ENCODE measurements around the gene CBY3.
"Not testable (repeated sequence)": the region's sequence is repeated elsewhere in the genome, so short reads cannot be mapped to it uniquely, and the experiment has no call there.

CBY3 gene

DNA sequence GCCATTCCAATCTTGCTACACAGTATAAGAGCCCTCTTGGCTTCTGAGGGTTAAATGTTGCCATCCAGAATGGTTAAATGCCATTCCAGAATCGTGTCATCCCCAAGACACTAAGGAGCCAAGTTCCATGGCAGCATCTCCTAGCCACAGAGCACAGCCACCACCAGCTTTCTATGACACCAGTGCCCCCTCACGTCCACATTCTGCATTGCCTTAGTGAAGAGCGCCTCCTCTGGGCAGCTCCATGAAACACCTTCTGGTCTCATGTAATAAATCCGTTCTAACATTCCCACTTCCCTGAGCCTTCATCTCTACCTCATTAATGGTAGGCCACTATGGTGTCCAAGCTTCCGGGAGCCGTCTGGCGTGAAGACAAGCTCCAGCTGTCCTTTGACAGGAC, 12.4 kb downstream of the CBY3 start:
- no peak for DNase-seq (ENCODE audit: low read depth)

DNA sequence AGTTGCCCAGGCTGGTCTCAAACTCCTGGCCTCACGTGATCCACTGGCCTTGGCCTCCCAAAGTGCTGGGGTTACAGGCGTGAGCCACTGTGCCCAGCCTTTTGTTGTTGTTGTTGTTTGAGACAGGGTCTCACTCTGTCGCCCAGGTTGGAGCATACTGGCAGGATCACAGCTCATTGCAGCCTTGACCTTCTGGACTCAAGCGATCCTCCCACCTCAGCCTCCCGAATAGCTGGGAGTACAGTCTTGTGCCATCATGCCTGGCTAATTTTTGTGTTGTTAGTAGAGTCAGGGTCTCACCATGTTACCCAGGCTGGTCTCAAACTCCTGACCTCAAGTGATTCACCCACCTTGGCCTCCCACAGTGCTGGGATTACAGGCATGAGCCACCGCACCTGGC, 19.2 kb downstream of the CBY3 start:
- DNase-seq (ENCODE audit: low read depth) = not testable (repeated sequence)

DNA sequence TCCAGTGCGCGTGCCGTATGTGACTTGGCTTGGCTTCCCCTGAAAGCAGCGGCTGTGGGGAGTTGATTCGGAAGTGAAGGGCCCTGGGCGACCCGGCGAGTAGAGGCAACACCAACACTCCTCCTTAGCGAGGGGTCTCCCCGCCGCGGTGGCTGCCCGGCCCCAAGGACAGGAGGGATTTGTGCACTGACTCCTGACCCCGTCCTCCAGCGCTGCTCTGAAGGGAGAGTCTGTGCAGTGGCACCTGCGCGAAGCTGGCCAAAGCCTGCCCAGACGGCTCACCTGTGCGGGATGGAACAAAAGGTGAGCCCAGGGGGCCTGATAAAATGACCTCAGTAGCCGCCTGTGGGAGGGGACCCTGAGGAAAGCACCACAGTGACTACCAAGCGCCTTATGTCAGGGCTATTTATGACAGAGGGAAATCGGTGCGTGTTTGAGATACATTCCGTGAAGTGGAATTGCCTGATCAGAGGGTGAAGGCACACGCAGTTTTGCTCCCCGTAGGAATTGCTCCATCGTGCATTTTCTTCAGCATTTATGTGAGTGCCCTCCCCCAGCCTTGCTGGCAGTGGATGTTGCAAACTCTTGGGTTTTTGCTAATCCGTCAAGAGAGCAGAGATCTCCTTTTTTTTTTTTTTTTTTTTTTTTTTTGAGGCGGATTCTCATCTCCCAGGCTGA, 22.5 kb downstream of the CBY3 start:
- not testable (repeated sequence) for DNase-seq (ENCODE audit: low read depth)

DNA sequence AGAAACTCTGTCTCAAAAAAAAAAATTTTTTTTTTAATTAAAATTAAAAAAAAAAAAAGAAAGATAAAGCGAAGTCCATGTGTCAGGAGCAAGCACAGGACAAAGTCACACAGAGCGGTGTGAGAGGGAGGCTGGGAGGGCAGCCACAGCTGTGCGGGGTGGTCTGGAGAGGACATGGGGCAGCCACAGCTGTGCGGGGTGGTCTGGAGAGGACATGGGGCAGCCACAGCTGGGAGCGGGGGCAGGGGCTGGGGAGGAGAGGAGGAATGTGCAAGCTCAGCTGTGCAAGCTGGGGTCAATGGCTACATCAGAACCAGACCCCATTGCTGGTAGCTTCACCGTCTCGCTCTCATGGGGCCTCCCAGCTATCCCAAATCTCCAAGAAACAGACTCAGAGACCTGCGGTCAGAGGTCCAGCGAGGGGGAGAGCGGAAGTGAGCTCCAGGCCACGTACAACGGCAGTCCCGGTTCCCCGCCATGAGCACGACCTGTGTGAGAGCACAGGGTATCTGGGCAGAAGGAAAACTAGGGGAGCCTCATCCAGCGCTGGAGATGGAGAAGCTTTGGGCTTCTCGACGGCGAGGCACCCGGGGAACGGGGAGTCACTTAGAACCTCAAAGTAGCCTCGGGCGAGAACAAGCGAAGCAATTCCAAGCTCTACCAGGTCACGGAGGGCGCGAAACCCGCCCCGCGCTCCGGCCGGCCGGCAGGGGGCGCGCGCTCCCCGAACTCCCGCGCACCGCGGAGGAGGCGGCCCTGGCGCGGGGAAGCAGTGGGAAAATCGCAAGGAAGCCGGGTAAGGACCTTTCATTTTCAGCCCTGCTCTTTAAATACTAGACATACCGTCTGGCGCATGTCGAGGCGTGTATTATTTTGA, 23.3 kb downstream of the CBY3 start:
- DNase-seq (ENCODE audit: low read depth) = not testable (repeated sequence)

DNA sequence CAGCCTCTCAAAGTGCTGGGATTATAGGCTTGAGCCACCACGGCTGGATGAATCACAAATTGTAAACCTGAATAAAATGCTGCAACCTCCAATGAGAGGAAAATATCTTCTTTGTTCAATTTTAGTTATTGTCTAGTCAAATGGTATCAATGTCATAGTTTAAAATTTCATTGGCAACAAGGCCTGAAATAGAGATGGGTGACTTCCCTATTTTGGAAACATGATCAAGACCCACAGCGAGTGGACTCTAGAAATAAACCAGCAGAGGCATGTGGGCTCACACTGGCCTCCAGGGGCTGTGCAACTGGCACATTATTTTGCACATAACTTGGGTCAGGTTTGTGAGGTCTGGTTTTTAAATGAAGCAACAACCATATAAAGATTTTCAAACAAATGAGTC, 27.7 kb downstream of the CBY3 start:
- DNase-seq (ENCODE audit: low read depth) = not testable (repeated sequence)

DNA sequence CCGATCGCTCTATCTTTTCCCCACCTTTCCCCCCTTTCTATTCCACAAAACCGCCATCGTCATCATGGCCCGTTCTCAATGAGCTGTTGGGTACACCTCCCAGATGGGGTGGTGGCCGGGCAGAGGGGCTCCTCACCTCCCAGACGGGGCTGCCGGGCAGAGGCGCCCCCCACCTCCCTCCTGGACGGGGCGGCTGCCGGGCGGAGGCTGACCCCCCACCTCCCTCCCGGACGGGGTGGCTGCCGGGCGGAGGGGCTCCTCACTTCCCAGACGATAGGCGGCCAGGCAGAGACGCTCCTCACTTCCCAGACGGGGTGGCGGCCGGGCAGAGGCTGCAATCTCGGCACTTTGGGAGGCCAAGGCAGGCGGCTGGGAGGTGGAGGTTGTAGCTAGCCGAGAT, 30.6 kb downstream of the CBY3 start:
- DNase-seq (ENCODE audit: low read depth) = not testable (repeated sequence)

DNA sequence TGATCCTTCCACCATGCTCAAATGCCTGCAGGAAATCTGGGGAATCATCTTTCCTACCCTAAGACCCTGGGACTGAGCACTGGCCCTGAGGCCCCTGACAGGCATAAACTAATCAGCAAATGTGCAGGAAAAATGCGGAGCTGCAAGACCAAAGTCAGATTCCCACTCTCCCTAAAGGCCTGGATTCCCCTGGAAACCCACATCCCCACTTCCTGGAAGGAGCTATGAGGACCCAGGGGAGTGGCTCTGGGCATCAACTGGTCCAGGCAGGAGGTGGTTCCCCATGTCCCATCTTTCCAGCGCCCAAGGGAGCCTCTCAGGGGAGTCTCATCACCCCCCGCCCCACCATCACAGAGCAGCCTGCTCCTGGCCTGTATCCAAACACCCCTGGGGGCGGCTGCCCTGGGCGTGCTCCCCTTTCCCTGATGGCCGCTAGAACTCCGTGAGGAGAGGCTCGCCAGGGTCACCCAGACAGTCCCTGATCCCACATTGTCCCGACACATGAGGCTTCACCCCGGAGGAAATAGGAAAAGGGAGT, 31.6 kb downstream of the CBY3 start:
- not testable (repeated sequence) for DNase-seq (ENCODE audit: low read depth)

DNA sequence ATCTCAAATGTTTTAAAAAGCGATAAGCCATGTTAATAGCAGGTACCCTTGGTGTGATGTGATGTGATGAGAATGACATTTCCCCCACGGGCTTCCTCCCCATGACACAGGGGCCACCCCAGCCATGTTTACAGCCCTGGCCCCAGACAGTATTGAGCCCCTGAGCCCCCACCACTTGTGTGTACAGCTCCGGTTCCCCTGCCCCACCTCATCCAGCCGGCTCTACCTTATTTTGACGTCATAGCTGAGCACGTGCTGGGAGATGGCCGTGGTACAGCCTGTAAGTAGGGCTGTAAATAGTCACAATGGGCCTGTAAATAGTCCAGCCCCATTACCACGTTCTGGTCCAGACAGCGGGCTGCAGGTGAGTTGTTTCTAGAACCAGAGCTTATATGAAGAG, 32.4 kb downstream of the CBY3 start:
- no peak for DNase-seq (ENCODE audit: low read depth)

DNA sequence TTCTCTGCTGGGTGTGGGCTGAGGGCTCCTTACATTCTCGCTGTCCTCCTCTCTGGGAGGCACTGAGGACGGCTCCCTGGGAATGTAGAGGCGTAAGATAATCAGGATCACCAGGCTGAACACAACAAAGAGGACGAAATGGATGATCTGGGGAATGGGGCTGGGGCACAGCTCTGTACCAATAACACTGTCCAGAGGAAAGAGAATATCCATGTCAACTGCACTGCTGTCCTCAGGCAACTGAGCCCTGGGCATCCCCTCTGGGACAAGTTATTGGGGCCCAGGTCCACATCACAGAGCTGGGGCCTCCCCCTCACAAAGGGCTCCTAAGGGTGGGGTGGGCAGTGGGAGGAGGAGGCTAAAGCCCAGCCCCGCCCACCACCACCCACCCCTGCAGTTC, 36.1 kb downstream of the CBY3 start:
- not testable (repeated sequence) for DNase-seq (ENCODE audit: low read depth)

DNA sequence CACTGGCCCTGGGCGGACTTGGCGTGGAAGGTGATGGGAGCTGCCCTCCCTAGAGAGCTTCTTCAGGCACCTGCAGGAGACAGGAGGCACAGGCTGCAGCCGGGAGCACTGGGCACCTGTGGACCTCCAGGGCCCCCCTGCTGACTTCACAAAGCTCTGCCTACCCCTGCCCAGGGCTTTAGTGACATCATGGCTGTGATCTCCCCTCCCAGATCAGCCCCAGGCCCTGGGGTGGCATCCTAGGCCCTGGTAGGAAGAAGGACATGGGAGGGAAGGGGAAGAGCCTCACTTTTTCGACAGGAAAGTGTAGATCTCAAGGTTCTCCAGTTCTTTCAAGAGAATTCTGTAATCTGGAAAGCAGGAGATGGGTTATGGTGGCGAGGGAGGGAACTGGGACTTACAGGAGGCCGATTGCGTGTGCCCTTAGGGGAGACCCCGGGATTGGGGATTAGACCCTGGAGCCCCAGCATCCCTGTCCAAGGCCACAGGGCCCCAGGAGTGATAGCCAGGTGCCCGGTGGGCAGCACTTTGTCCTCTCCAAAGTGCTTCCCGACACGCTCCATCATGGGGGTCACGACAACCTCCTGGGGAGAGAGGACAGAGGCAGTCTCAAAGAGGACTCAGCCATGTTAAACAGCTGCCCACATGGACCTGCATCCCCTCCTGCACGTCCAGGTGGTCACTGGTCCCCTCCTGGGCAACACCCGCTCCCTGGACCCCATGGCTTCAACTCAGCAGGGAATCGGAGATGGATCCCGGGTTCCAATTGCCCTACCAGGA, 37.5 kb downstream of the CBY3 start:
- DNase-seq (ENCODE audit: low read depth) = not testable (repeated sequence)

DNA sequence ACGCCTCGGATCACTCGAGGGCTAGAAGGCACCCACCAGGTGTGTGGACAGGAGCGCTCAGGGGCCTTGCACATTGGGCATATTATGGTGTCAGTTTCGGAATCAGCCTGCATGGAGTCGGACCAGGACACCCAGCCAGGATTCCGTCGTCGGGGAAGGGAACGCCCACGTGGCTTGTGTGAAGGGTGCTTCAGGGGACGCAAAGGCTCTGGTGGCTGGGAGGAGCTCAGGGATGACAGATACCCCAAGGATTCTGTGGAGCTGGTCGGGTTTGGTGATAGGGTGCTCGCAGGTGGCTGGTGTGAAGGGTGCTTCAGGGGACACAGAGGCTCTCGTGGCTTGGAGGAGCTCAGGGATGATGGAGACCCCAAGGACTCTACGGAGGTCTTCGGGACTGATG, 38.2 kb downstream of the CBY3 start:
- not testable (repeated sequence) for DNase-seq (ENCODE audit: low read depth)

DNA sequence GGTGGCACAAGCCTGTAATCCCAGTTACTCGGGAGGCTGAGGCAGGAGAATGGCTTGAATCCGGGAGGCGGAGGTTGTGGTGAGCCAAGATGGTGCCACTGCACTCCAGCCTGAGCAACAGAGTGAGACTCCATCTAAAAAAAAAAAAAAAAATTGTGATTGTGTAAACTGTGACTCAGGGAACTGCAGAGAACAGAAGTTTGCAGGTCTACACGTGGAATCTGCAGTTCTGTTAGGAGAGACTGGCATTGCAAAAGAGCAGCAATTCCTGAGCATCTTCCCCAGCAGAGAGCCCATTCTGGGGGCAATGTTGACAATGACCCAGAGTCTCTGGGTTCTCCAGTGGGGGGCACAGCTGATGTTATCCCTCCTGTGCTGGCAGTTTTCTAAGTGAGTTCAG, 39.1 kb downstream of the CBY3 start:
- DNase-seq (ENCODE audit: low read depth) = not testable (repeated sequence)

DNA sequence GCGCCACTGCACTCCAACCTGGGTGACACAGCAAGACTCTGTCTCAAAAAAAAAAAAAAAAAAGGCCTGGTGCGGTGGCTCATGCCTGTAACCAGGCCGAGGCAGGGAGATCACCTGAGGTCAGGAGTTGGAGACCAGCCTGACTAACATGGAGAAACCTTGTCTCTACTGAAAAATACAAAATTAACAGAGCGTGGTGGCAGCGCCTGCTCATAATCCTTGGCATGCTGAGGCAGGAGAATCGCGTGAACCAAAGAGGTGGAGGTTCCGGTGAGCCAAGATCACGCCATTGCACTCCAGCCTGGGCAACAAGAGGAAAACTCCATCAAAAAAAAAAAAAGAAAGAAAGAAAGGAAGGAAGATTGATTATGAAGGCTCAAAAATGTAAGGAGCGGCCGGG, 41.5 kb downstream of the CBY3 start:
- not testable (repeated sequence) for DNase-seq (ENCODE audit: low read depth)

DNA sequence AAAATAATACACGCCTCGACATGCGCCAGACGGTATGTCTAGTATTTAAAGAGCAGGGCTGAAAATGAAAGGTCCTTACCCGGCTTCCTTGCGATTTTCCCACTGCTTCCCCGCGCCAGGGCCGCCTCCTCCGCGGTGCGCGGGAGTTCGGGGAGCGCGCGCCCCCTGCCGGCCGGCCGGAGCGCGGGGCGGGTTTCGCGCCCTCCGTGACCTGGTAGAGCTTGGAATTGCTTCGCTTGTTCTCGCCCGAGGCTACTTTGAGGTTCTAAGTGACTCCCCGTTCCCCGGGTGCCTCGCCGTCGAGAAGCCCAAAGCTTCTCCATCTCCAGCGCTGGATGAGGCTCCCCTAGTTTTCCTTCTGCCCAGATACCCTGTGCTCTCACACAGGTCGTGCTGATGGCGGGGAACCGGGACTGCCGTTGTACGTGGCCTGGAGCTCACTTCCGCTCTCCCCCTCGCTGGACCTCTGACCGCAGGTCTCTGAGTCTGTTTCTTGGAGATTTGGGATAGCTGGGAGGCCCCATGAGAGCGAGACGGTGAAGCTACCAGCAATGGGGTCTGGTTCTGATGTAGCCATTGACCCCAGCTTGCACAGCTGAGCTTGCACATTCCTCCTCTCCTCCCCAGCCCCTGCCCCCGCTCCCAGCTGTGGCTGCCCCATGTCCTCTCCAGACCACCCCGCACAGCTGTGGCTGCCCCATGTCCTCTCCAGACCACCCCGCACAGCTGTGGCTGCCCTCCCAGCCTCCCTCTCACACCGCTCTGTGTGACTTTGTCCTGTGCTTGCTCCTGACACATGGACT, 46.3 kb downstream of the CBY3 start:
- not testable (repeated sequence) for DNase-seq (ENCODE audit: low read depth)

DNA sequence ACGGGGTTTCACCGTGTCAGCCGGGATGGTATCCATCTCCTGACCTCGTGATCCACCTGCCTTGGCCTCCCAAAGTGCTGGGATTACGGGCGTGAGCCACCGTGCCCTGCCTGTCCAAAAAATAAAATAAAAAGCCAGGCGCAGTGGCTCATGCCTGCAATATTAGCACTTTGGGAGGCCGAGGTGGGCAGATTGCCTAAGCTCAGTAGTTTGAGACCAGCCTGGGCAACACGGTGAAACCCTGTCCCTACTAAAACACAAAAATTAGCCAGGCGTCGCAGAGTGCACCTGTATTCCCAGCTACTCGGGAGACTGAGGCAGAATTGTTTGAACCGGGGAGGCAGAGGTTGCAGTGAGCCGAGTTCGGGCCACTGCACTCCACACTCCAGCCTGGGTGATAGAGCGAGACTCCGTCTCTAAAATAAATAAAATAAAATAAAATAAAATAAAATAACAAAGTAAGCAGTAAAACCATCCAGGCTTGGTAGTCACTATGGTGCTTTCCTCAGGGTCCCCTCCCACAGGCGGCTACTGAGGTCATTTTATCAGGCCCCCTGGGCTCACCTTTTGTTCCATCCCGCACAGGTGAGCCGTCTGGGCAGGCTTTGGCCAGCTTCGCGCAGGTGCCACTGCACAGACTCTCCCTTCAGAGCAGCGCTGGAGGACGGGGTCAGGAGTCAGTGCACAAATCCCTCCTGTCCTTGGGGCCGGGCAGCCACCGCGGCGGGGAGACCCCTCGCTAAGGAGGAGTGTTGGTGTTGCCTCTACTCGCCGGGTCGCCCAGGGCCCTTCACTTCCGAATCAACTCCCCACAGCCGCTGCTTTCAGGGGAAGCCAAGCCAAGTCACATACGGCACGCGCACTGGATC, 47.1 kb downstream of the CBY3 start:
- DNase-seq (ENCODE audit: low read depth) = not testable (repeated sequence)

Measured in stimulated activated CD8-positive, alpha-beta memory T cell treated with anti-CD3 and anti-CD28 coated beads, Interleukin-15, amount 100 ng/mL, for 1 hour (primary cell).